ENCODE results near the gene DAND5.
"Not testable (repeated sequence)": the region's sequence is repeated elsewhere in the genome, so short reads cannot be mapped to it uniquely, and the experiment has no call there.

The DAND5 gene

DNA sequence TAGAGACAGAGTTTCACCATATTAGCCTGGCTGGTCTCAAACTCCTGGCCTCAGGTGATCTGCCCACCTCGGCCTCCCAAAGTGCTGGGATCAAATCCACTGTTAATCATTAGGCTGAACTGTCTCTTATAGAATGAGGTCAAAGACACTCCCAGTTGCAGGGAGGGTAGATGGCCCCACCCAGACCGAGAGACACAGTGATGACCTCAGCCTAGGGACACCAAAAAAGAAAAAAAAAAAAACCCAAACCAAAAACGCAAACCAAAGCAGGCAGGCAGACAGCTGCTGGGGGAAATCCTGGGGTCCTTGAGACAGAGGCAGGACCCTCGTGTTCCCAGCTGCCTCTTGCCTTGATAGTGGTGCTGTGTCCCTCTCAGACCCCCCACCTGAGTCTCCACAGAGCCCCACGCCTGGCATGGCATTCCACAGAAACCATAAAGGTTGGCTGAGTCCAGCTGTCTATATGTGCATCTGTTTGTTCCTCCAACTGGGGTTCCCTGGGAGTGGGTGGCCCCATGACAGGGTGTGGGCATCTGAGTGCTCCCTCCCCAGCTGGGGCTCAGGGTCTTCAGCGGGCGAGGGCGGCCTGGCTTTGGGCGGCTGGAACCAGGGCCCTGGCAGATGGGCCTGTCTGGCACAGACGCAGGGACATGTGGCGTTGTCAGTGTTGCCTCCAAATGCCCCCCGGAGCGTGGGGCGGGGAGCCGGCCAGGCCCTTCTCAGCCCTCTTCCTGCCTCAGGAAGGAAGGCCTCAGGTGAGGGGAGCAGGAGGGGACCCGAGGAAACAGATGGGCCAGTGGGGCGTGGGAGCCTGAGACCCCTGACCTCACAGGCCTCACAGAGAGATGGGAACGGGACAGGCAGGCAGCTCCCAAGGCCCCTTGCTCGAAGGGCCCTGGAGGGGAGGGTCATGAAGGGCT is 5.2 kb downstream of the DAND5 start:
- DNase-seq (ENCODE audit: low spot score) = no peak
- H3K27ac ChIP-seq = no peak overlapping the region
- TF ChIP-seq, protein P1, sequence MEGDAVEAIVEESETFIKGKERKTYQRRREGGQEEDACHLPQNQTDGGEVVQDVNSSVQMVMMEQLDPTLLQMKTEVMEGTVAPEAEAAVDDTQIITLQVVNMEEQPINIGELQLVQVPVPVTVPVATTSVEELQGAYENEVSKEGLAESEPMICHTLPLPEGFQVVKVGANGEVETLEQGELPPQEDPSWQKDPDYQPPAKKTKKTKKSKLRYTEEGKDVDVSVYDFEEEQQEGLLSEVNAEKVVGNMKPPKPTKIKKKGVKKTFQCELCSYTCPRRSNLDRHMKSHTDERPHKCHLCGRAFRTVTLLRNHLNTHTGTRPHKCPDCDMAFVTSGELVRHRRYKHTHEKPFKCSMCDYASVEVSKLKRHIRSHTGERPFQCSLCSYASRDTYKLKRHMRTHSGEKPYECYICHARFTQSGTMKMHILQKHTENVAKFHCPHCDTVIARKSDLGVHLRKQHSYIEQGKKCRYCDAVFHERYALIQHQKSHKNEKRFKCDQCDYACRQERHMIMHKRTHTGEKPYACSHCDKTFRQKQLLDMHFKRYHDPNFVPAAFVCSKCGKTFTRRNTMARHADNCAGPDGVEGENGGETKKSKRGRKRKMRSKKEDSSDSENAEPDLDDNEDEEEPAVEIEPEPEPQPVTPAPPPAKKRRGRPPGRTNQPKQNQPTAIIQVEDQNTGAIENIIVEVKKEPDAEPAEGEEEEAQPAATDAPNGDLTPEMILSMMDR (IDR thresholded peaks at IDR 0.05) = no peak
- H3K4me3 ChIP-seq = no peak overlapping the region

DNA sequence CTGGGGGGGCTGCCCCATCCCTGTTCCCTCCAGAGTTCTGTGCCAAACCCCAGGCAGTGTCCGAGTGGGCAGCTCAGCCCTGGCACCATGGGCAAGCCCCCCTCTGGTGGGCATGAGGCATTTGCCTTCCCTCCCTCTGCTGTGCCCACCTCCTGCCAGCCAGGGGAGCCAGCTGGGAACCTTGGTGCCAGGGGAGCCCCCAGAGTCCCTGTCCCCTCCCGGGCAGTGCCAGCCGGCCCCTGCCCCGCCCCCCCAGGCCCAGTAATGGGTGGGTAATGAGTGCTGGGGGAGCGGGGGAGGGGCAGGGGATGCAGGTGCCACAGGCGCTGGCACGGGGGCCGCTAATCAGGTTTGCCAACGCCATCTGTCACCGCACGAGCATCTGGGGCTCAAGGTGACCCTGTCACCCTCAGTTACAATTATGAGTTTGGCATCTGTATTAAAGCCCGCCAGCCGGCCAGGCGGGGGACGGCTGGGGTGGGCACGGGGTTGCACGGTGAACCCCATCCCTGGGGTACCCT is 5.9 kb downstream of the DAND5 start:
- TF ChIP-seq, protein P1 (IDR thresholded peaks at IDR 0.05) = no peak

DNA sequence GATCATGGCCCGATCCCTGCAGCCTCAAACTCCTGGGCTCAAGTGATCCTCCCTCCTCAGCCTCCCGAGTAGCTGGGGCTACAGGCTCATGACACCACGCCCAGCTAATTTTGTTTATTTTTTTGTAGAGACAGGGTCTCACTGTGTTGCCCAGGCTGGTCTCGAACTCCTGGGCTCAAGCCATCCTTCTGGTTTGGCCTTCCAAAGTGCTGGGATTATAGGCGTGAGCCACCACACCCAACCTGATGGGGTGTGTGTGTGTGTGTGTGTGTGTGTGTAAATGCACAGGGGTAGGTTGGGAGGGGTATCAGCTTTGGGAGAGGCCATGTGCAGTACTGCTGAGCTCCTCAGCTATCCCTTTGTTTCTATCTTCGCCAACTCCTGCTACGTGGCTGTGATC is 6.7 kb downstream of the DAND5 start:
- not testable (repeated sequence) for H3K4me3 ChIP-seq; DNase-seq (ENCODE audit: low spot score); H3K27ac ChIP-seq

More for the DNA sequence above, 5.9 kb downstream of the DAND5 start:
- DNase-seq (ENCODE audit: low spot score) = no peak
- Histone ChIP-seq H3K27ac (no peak overlapping the region), H3K4me3 (no peak overlapping the region)

DNA sequence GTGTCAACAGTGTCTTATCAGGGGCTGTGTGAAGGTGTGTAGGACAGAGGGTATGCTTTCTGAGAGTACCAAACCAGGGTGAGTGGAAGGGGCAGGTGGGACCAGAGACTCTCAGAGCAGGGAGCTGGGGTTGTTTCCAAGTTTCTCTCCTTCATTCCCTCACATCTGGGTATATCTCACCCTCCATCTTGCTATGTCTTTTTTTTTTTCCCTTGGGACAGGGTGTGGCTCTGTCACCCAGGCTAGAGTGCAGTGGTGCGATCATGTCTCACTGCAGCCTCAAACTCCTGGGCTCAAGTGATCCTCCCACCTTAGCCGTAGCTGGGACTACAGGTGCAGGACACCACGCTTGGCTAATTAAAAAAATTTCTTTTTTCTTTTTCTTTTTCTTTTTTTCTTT is 10.6 kb downstream of the DAND5 start:
- no peak for DNase-seq (ENCODE audit: low spot score)
- no peak overlapping the region for H3K4me3 ChIP-seq
- H3K27ac ChIP-seq = no peak overlapping the region
- TF ChIP-seq, protein P1 (IDR thresholded peaks at IDR 0.05) = no peak

DNA sequence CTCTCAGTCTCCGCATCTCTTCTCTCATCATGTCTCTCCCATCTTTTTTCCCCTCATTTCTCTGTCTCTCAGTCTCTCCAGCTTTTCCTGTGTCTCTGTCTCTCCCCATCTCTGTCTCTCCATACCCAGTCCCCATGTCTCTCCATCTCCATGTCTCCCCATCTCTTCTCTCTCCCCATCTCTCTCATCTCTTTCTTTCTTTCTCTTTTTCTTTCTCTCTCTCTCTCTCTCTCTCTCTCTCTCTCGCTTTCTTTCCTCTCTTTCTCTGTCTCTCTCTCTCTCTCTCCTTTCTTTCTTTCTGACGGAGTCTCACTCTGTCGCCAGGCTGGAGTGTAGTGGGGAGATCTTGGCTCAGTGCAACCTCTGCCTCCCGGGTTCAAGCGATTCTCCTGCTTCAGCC is 13.3 kb downstream of the DAND5 start:
- no peak for DNase-seq (ENCODE audit: low spot score)
- Histone ChIP-seq H3K27ac (no peak overlapping the region), H3K4me3 (no peak overlapping the region)
- TF ChIP-seq, protein P1 (IDR thresholded peaks at IDR 0.05) = no peak

DNA sequence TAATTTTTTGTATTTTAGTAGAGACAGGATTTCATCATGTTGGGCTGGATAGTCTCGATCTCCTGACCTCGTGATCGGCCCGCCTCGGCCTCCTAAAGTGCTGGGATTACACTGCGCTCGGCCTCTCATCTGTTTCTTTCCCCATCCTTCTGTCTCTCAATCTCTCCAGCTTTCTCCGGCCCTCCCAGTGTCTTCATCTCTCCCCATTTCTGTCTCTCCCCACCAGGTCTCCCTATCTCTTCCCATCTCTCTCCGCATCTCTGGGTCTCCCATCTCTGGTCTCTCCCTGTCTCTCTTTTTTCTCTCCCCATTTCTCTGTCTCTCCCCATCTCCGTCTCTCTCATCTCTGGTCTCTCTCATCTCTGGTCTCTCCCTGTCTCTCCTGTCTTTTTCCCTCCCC is 13.7 kb downstream of the DAND5 start:
- H3K27ac ChIP-seq = no peak overlapping the region

DNA sequence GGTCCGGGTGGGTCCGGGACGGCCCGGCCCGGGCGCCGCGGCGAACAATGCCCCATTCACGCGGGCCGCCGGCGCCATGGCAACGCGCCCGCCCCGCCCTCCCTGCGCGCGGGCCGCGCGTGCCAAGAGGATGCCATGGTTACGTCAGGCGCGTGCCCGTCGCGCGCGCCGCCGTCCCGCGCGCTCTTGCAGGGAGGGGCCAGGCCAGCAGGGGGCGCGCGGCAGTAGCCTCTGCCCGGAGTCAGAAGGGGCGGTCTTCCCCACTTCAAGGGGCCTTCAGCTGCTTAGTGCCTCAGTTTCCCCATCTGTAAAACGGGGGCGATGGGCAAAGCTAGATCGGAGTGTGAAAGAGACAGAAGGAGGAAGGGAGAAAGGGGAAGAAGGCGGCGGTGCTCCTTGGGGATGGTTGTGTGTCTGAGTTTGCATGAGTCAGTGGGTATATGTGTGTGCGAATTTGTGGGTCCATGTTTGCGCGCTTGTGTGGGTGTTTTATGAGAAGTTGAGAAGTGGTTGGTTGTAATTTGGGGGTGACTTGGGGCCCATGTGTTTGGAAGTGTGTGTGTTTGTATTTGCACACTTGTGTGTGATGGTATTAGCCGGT is 14.3 kb downstream of the DAND5 start:
- peak; percentile 87 for DNase-seq (ENCODE audit: low spot score)
- TF ChIP-seq, protein P1 (IDR thresholded peaks at IDR 0.05) = peak; percentile 90
- H3K27ac ChIP-seq = no peak overlapping the region
- peak overlapping the region; percentile 64 for H3K4me3 ChIP-seq

More for the DNA sequence above, 13.7 kb downstream of the DAND5 start:
- TF ChIP-seq, protein P1 (IDR thresholded peaks at IDR 0.05) = no peak
- no peak for DNase-seq (ENCODE audit: low spot score)
- H3K4me3 ChIP-seq = peak overlapping the region; percentile 64
